Activated T-cell treated with anti-CD3 and anti-CD28 coated beads for 4 hours (primary cell): ENCODE data around the gene ANKLE2.

Experiments used
- DNase-seq: peaks from one replicate; pipeline ENCODE4 v3.0.0-alpha.2; 2020

ANKLE2 gene

DNA sequence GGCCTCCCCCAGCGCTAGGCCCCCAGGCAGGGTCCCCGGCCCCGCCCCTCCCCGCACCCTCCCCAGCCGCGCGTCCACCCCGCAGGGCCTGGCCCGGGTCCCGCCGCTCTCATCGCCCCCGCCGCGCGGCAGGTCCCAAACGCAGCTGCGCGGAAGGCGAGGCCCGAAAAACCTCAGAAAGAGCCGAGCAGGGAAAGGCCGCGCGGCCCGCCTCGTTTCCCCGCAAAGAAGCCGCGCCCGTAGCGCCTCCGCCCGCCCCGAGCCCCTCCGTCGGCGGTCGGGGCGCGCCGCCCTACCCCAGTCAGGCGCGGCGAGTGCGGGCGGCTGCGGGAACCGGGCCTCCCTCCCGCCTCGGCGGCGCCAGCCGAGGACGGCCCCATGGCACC, 74.8 kb downstream of the ANKLE2 start:
- DNase-seq: peak; percentile 7

- no peak for DNase-seq
Measured at GRCh38 chr12:132685400-132685799, 76.2 kb downstream of the ANKLE2 start.

DNA sequence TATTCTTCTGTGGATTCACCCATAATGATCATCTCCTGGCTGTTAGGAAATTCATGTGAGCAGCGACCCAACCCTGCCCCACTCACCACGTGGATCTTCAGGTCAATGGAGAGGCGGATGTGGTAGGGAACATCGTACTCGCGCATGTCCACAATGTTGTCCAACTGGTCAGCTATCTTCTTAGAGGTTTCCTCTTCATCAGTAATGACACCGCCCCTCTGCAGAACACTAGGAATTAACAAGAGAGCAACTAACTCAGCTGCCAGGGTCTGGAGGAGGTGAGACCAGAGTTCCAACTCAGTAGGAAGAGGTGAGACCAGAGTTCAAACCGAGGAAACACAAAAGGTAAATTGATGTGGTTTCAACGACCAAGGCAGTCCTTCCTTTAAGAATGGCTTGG, 84.1 kb downstream of the ANKLE2 start:
- DNase-seq: no peak

DNA sequence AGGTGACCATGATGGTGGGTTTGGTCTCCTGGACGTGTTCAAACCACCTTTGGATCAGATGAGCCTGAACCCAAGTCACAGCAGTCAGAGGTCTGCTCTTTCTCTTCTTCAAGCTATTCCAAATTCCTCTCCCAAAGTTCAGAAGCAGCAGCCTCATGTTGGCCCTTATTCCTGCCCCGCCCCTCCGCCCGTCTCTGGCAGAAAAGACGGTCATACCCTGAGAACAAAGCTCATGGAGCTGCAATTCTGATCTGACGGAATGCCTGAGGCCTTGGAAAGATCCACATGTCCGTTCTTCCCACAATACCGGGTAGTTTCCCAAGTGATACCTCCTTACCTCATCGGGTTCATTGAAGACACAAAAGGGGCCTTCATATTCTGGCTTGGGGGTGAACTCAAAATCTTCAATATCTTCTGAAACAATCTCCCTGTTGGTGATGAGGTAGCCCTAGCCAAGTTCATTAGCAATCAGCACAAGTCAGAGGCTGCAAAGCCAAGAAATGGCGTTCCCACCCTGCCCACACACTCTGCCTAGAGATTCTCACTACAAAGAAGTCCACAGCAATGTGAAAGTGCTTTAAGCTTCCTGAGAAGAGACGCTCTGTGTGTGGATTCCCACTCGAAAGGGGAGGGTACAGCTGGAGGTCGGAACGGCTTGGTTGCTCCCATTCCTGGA, 85.7 kb downstream of the ANKLE2 start:
- DNase-seq: no peak
